Measurements from ENCODE around the gene GC. TPM values are rescaled to one million over a fixed set of nuclear protein-coding genes. Genes with fewer than 3 reads are reported as not detected.
"Not testable (repeated sequence)": the region's sequence is repeated elsewhere in the genome, so short reads cannot be mapped to it uniquely, and the experiment has no call there.

Gene GC
- total RNA-seq, 1 donor from 2014 or later, result not detected

- Histone ChIP-seq H2AFZ (replicated peaks) (peak overlapping the region; percentile 58), H3K4me2 (no peak overlapping the region), H3F3A (ENCODE audit: low read depth) (no peaks in the 10 kb centered on the region), H3K4me3 (no peak overlapping the region), H3K27me3 (no peaks in the 10 kb centered on the region), H3K27ac (no peak overlapping the region), H3K79me2 (ENCODE audit: low read depth) (no peaks in the 10 kb centered on the region), H3K4me1 (no peaks in the 10 kb centered on the region), H3K36me3 (no peaks in the 10 kb centered on the region), H3K9me3 (ENCODE audit: low read depth) (no peaks in the 10 kb centered on the region), H3K9ac (no peak overlapping the region), H4K20me1 (ENCODE audit: low read depth) (no peaks in the 10 kb centered on the region)
- no peaks in the 10 kb centered on the region for H3K27me3 Mint-ChIP-seq (ENCODE audit: insufficient read depth, low read depth)
- H3K4me3 Mint-ChIP-seq, result no peak overlapping the region
- H3K27ac Mint-ChIP-seq, result no peak overlapping the region
- DNase-seq (ENCODE audit: low spot score), result no peak
- TF ChIP-seq EZH2 (IDR thresholded peaks at IDR 0.05) (no peak), EZH2phosphoT487 (IDR thresholded peaks at IDR 0.05) (no peak), CTCF (IDR thresholded peaks at IDR 0.05) (no peak)
- H3K9me3 Mint-ChIP-seq, result no peaks in the 10 kb centered on the region
- H3K4me1 Mint-ChIP-seq, result no peaks in the 10 kb centered on the region
- H3K36me3 Mint-ChIP-seq, result no peaks in the 10 kb centered on the region
Measured at GRCh38 chr4:71749008-71749594, 34.8 kb downstream of the GC start.

GRCh38 chr4:71746379-71746778, 37.5 kb downstream of the GC start:
- Mint-ChIP-seq H3K4me3 (no peak overlapping the region), H3K27me3 (ENCODE audit: insufficient read depth, low read depth) (no peaks in the 10 kb centered on the region), H3K9me3 (no peaks in the 10 kb centered on the region), H3K36me3 (no peaks in the 10 kb centered on the region), H3K4me1 (no peaks in the 10 kb centered on the region), H3K27ac (no peak overlapping the region)
- Histone ChIP-seq H3F3A (ENCODE audit: low read depth) (no peaks in the 10 kb centered on the region), H3K9me3 (ENCODE audit: low read depth) (no peaks in the 10 kb centered on the region), H3K9ac (no peak overlapping the region), H3K4me3 (no peak overlapping the region), H4K20me1 (ENCODE audit: low read depth) (no peaks in the 10 kb centered on the region), H3K4me1 (no peaks in the 10 kb centered on the region), H3K36me3 (no peaks in the 10 kb centered on the region), H3K4me2 (no peak overlapping the region), H3K27ac (no peak overlapping the region), H2AFZ (replicated peaks) (no peak overlapping the region), H3K27me3 (no peaks in the 10 kb centered on the region), H3K79me2 (ENCODE audit: low read depth) (no peaks in the 10 kb centered on the region)
- DNase-seq (ENCODE audit: low spot score), result no peak
- TF ChIP-seq EZH2phosphoT487 (IDR thresholded peaks at IDR 0.05) (no peak), CTCF (IDR thresholded peaks at IDR 0.05) (no peak), EZH2 (IDR thresholded peaks at IDR 0.05) (no peak)

GRCh38 chr4:71738782-71739181, 45.1 kb downstream of the GC start:
- H3K27ac Mint-ChIP-seq; H3K79me2 ChIP-seq (ENCODE audit: low read depth); H3K9me3 ChIP-seq (ENCODE audit: low read depth); H3K4me1 ChIP-seq; H3K9me3 Mint-ChIP-seq; H3K9ac ChIP-seq; H3K4me3 Mint-ChIP-seq; H3K27me3 ChIP-seq; DNase-seq (ENCODE audit: low spot score); H3K27me3 Mint-ChIP-seq (ENCODE audit: insufficient read depth, low read depth); H3K27ac ChIP-seq; H3K36me3 ChIP-seq; H2AFZ ChIP-seq (replicated peaks); H3K4me3 ChIP-seq; H4K20me1 ChIP-seq (ENCODE audit: low read depth); H3K36me3 Mint-ChIP-seq; H3K4me2 ChIP-seq; H3F3A ChIP-seq (ENCODE audit: low read depth); H3K4me1 Mint-ChIP-seq: not testable (repeated sequence)

- no peaks in the 10 kb centered on the region for H3K9me3 ChIP-seq (ENCODE audit: low read depth)
- H3K27ac ChIP-seq, result no peak overlapping the region
- H3K4me3 ChIP-seq, result no peak overlapping the region
- H3K4me1 Mint-ChIP-seq, result no peaks in the 10 kb centered on the region
- H3K27me3 ChIP-seq, result no peaks in the 10 kb centered on the region
- TF ChIP-seq CTCF (IDR thresholded peaks at IDR 0.05) (peak; percentile 68), EZH2 (IDR thresholded peaks at IDR 0.05) (no peak)
- H3K79me2 ChIP-seq (ENCODE audit: low read depth), result no peaks in the 10 kb centered on the region
- no peaks in the 10 kb centered on the region for H4K20me1 ChIP-seq (ENCODE audit: low read depth)
- no peaks in the 10 kb centered on the region for H3K27me3 Mint-ChIP-seq (ENCODE audit: insufficient read depth, low read depth)
- H3K4me1 ChIP-seq, result no peaks in the 10 kb centered on the region
- no peak overlapping the region for H3K4me3 Mint-ChIP-seq
- no peaks in the 10 kb centered on the region for H3K36me3 ChIP-seq
- no peaks in the 10 kb centered on the region for H3K36me3 Mint-ChIP-seq
- H3F3A ChIP-seq (ENCODE audit: low read depth), result no peaks in the 10 kb centered on the region
- H3K9me3 Mint-ChIP-seq, result peaks cover 8% of the 10 kb centered on the region
- H2AFZ ChIP-seq (replicated peaks), result no peak overlapping the region
- H3K27ac Mint-ChIP-seq, result no peak overlapping the region
- H3K9ac ChIP-seq, result no peak overlapping the region
- DNase-seq (ENCODE audit: low spot score), result peak; percentile 58
- no peak overlapping the region for H3K4me2 ChIP-seq
Measured at GRCh38 chr4:71732706-71733105, 51.2 kb downstream of the GC start.

Measured in neural progenitor cell (in vitro differentiated cells).